Measurements from ENCODE around the gene ZNF407.
"Not testable (repeated sequence)": the region's sequence is repeated elsewhere in the genome, so short reads cannot be mapped to it uniquely, and the experiment has no call there.

The ZNF407 gene

GRCh38 chr18:74556126-74556525 lies 41.5 kb upstream of the ZNF407 start:
- DNase-seq (ENCODE audit: low spot score): no peak
- no peak for TF ChIP-seq CTCF (IDR thresholded peaks at IDR 0.05)
- H3K4me3 ChIP-seq: no peak overlapping the region
- H3K27ac ChIP-seq: no peak overlapping the region

- no peak for DNase-seq (ENCODE audit: low spot score)
- Histone ChIP-seq H3K27ac (no peak overlapping the region), H3K4me3 (no peak overlapping the region)
- no peak for TF ChIP-seq CTCF (IDR thresholded peaks at IDR 0.05)
These were observed 39.6 kb upstream of the ZNF407 start for GRCh38 chr18:74558096-74558495.

- Histone ChIP-seq H3K4me3 (no peak overlapping the region), H3K27ac (no peak overlapping the region)
- no peak for TF ChIP-seq CTCF (IDR thresholded peaks at IDR 0.05)
- DNase-seq (ENCODE audit: low spot score): no peak
These were observed 35.4 kb upstream of the ZNF407 start for GRCh38 chr18:74562131-74562730.

GRCh38 chr18:74562775-74563174 lies 34.9 kb upstream of the ZNF407 start:
- Histone ChIP-seq H3K4me3 (no peak overlapping the region), H3K27ac (no peak overlapping the region)
- TF ChIP-seq CTCF (IDR thresholded peaks at IDR 0.05): no peak
- DNase-seq (ENCODE audit: low spot score): no peak

GRCh38 chr18:74563999-74564398 lies 33.7 kb upstream of the ZNF407 start:
- TF ChIP-seq CTCF (IDR thresholded peaks at IDR 0.05): no peak
- Histone ChIP-seq H3K27ac (no peak overlapping the region), H3K4me3 (no peak overlapping the region)
- no peak for DNase-seq (ENCODE audit: low spot score)

GRCh38 chr18:74565164-74565563 lies 32.5 kb upstream of the ZNF407 start:
- H3K4me3 ChIP-seq; DNase-seq (ENCODE audit: low spot score); H3K27ac ChIP-seq: not testable (repeated sequence)

GRCh38 chr18:74565993-74566392 lies 31.7 kb upstream of the ZNF407 start:
- H3K27ac ChIP-seq; H3K4me3 ChIP-seq; DNase-seq (ENCODE audit: low spot score): not testable (repeated sequence)

GRCh38 chr18:74567822-74568221 lies 29.8 kb upstream of the ZNF407 start:
- DNase-seq (ENCODE audit: low spot score): no peak
- no peak overlapping the region for H3K4me3 ChIP-seq
- H3K27ac ChIP-seq: no peak overlapping the region
- TF ChIP-seq CTCF (IDR thresholded peaks at IDR 0.05): no peak

Measured in coronary artery (tissue), 2 donors.